Panc1 (cell line): ENCODE measurements around the gene INAFM1.

Experiments used
- POLR2AphosphoS5 ChIP-seq: IDR thresholded peaks from 2 replicates; pipeline ENCODE4 v1.6.1; 2012; ENCODE audit warnings: mild to moderate bottlenecking, low read depth, low read length, moderate library complexity
- SIN3A ChIP-seq: IDR thresholded peaks from 2 replicates; pipeline ENCODE4 v1.6.1; 2012; ENCODE audit warnings: low read depth, mild to moderate bottlenecking, low read length, moderate library complexity, borderline replicate concordance; ENCODE audit not compliant: insufficient read depth
- TCF7L2 ChIP-seq: IDR thresholded peaks from 2 replicates; pipeline ENCODE4 v1.6.1; 2011; ENCODE audit warnings: mild to moderate bottlenecking, low read depth, low read length, inconsistent platforms
- TF ChIP-seq, protein P1 (sequence below): fragments of 450-650 bp; IDR thresholded peaks from 2 replicates; pipeline ENCODE4 v1.5.1; 2017; ENCODE audit warnings: mild to moderate bottlenecking
- TF ChIP-seq, protein P2 (sequence below), 2 experiments: IDR thresholded peaks; 2 replicates each; pipeline ENCODE4 v1.6.1; 2011 to 2012; ENCODE audit warnings: low read depth in 2 of 2, control low read depth in 1 of 2, low read length in 1 of 2, mild to moderate bottlenecking in 1 of 2, moderate library complexity in 1 of 2; ENCODE audit not compliant: insufficient read depth in 1 of 2

DNA sequence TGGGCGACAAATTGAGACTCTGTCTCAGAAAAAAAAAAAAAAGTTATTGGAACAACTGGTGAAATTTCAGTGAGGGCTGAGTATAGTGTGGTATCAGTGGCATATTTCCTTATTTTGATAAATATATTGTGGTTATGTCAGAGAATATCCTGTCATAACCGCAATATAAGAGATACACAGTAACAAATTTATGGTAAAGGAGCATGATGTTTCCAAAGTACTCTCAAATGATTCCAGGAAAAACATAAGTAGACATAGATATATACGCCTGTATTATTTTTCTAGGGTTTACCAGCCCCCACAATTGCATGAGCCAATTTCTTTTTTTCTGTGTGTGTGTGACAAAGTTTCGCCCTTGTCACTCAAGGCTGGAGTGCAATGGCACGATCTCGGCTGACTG lies 29.3 kb downstream of the INAFM1 start:
- TF ChIP-seq, protein P1, sequence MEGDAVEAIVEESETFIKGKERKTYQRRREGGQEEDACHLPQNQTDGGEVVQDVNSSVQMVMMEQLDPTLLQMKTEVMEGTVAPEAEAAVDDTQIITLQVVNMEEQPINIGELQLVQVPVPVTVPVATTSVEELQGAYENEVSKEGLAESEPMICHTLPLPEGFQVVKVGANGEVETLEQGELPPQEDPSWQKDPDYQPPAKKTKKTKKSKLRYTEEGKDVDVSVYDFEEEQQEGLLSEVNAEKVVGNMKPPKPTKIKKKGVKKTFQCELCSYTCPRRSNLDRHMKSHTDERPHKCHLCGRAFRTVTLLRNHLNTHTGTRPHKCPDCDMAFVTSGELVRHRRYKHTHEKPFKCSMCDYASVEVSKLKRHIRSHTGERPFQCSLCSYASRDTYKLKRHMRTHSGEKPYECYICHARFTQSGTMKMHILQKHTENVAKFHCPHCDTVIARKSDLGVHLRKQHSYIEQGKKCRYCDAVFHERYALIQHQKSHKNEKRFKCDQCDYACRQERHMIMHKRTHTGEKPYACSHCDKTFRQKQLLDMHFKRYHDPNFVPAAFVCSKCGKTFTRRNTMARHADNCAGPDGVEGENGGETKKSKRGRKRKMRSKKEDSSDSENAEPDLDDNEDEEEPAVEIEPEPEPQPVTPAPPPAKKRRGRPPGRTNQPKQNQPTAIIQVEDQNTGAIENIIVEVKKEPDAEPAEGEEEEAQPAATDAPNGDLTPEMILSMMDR: no peak
- TF ChIP-seq TCF7L2 (no peak), POLR2AphosphoS5 (no peak), SIN3A (no peak)
- TF ChIP-seq, protein P2, sequence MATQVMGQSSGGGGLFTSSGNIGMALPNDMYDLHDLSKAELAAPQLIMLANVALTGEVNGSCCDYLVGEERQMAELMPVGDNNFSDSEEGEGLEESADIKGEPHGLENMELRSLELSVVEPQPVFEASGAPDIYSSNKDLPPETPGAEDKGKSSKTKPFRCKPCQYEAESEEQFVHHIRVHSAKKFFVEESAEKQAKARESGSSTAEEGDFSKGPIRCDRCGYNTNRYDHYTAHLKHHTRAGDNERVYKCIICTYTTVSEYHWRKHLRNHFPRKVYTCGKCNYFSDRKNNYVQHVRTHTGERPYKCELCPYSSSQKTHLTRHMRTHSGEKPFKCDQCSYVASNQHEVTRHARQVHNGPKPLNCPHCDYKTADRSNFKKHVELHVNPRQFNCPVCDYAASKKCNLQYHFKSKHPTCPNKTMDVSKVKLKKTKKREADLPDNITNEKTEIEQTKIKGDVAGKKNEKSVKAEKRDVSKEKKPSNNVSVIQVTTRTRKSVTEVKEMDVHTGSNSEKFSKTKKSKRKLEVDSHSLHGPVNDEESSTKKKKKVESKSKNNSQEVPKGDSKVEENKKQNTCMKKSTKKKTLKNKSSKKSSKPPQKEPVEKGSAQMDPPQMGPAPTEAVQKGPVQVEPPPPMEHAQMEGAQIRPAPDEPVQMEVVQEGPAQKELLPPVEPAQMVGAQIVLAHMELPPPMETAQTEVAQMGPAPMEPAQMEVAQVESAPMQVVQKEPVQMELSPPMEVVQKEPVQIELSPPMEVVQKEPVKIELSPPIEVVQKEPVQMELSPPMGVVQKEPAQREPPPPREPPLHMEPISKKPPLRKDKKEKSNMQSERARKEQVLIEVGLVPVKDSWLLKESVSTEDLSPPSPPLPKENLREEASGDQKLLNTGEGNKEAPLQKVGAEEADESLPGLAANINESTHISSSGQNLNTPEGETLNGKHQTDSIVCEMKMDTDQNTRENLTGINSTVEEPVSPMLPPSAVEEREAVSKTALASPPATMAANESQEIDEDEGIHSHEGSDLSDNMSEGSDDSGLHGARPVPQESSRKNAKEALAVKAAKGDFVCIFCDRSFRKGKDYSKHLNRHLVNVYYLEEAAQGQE (IDR thresholded peaks at IDR 0.05; ENCODE audit: insufficient read depth in 1 of 2, low read depth in 2 of 2, low read length in 1 of 2): no peak
